ENCODE measurements around the gene IL1R2. TPM values are rescaled to one million over a fixed set of nuclear protein-coding genes. Genes with fewer than 3 reads are reported as not detected.

Gene IL1R2
- total and polyA plus RNA-seq, 2 of the 13 experiments (the other 11 are each of a cell fraction or from before 2014, with no cell fraction given): 3.6 to 7.3 TPM

GRCh38 chr2:102033031-102033749, 41.4 kb downstream of the IL1R2 start (continued):
- TF ChIP-seq THAP8 (CRISPR knock-in tag; IDR thresholded peaks at IDR 0.05; ENCODE audit: borderline replicate concordance): no peak
- TF ChIP-seq RNF219 (CRISPR knock-in tag; IDR thresholded peaks at IDR 0.05): no peak
- TF ChIP-seq KIAA2018 (CRISPR knock-in tag; IDR thresholded peaks at IDR 0.05; ENCODE audit: borderline replicate concordance): no peak
- no peak; the same call in 1 of the 2 replicates for TF ChIP-seq SIX4 (CRISPR knock-in tag; IDR thresholded peaks at IDR 0.05)
- TF ChIP-seq GATA4 (IDR thresholded peaks at IDR 0.05; ENCODE audit: borderline replicate concordance, low read depth): peak; percentile 65; the same call in 1 of the 2 replicates
- TF ChIP-seq SUZ12 (IDR thresholded peaks at IDR 0.05; ENCODE audit: low read depth, low read length): no peak
- TF ChIP-seq ZNF281 (CRISPR knock-in tag; IDR thresholded peaks at IDR 0.05; ENCODE audit: borderline replicate concordance): no peak
- TF ChIP-seq POLR2AphosphoS5 (IDR thresholded peaks at IDR 0.05; ENCODE audit: low read depth, low read length): peak; percentile 49; the same call in 1 of the 2 replicates
- TF ChIP-seq NR1H2 (CRISPR knock-in tag; IDR thresholded peaks at IDR 0.05; ENCODE audit: borderline replicate concordance, low read depth): no peak
- TF ChIP-seq BATF2 (CRISPR knock-in tag; IDR thresholded peaks at IDR 0.05): no peak
- no peak for TF ChIP-seq HNRNPK (IDR thresholded peaks at IDR 0.05; ENCODE audit: low read depth, low read length, poor library complexity, severe bottlenecking)
- TF ChIP-seq KLF11 (CRISPR knock-in tag; IDR thresholded peaks at IDR 0.05): no peak
- TF ChIP-seq NRL (CRISPR knock-in tag; IDR thresholded peaks at IDR 0.05; ENCODE audit: borderline replicate concordance): peak; percentile 81; the same call in 1 of the 2 replicates
- TF ChIP-seq ARNT (IDR thresholded peaks at IDR 0.05): no peak
